ENCODE results near the gene CEP72. TPM values are rescaled to one million over a fixed set of nuclear protein-coding genes. Genes with fewer than 3 reads are reported as not detected.

The CEP72 gene
- polyA plus RNA-seq, 1 of the 3 experiments (the other 2 are of a cell fraction): 4.4 TPM

GRCh38 chr5:588406-588995 is 23.6 kb upstream of the CEP72 start:
- Histone ChIP-seq H3K9me2 (no peaks in the 10 kb centered on the region), H3K4me3 (ENCODE audit: low read depth in 2 of 2, low read length in 1 of 2) (no peak overlapping the region), H3K27ac (ENCODE audit: low read depth in 2 of 2, low read length in 1 of 2) (no peak overlapping the region), H4K20me1 (ENCODE audit: insufficient read depth) (no peaks in the 10 kb centered on the region), H3K4me2 (no peak overlapping the region), H2AFZ (ENCODE audit: low read depth) (no peak overlapping the region), H3K79me2 (ENCODE audit: insufficient read depth) (no peaks in the 10 kb centered on the region), H3K4me1 (ENCODE audit: control insufficient read depth in 1 of 2, insufficient read depth in 2 of 2, low read depth in 1 of 2, low read length in 1 of 2) (no peaks in the 10 kb centered on the region; a peak in 1 of 4 replicates), H3F3A (replicated peaks; ENCODE audit: insufficient read depth) (no peaks in the 10 kb centered on the region), H3K27me3 (ENCODE audit: insufficient read depth) (no peaks in the 10 kb centered on the region; the same call in 1 of the 2 replicates), H3K9ac (no peak overlapping the region), H3K36me3 (replicated peaks in 1 of 2; ENCODE audit: control insufficient read depth in 1 of 2, insufficient read depth in 2 of 2, low read length in 1 of 2) (no peaks in the 10 kb centered on the region), H3K9me3 (no peaks in the 10 kb centered on the region)
- ChIA-PET CTCF (interaction anchor here (1.1 kb wide), 1 partner anchor 178 kb away, joined by 3 read pairs; no protein-coding TSS in a partner anchor), POLR2A (no interaction called here)
- DNase-seq: no peak
- WGBS (ENCODE audit: low lambda C conversion rate): 13% methylated on average over 8 of the region's 11 CpGs
- TF ChIP-seq USF1 (IDR thresholded peaks at IDR 0.05; ENCODE audit: borderline replicate concordance, low read depth) (no peak), FOXJ3 (CRISPR knock-in tag; IDR thresholded peaks at IDR 0.05) (no peak), EZH2phosphoT487 (IDR thresholded peaks at IDR 0.05; ENCODE audit: borderline replicate concordance, low read depth) (no peak), ELF1 (IDR thresholded peaks at IDR 0.05) (no peak), EP300 (IDR thresholded peaks at IDR 0.05; ENCODE audit: borderline replicate concordance in 1 of 2, low read depth in 1 of 2, low read length in 1 of 2) (no peak)

GRCh38 chr5:589173-589572 is 23.0 kb upstream of the CEP72 start:
- POLR2A ChIA-PET: no interaction called here

More at GRCh38 chr5:589173-589572, 23.0 kb upstream of the CEP72 start:
- CTCF ChIA-PET: interaction anchor here (1.1 kb wide), 1 partner anchor 178 kb away, joined by 3 read pairs; no protein-coding TSS in a partner anchor
- Histone ChIP-seq H3K27ac (ENCODE audit: low read depth in 2 of 2, low read length in 1 of 2) (no peak overlapping the region), H3K27me3 (ENCODE audit: insufficient read depth) (peaks cover under 1% of the 10 kb centered on the region; the same call in 1 of the 2 replicates), H4K20me1 (ENCODE audit: insufficient read depth) (no peaks in the 10 kb centered on the region), H3K4me3 (ENCODE audit: low read depth in 2 of 2, low read length in 1 of 2) (no peak overlapping the region), H3K9me3 (no peaks in the 10 kb centered on the region), H3F3A (replicated peaks; ENCODE audit: insufficient read depth) (no peaks in the 10 kb centered on the region), H3K9me2 (no peaks in the 10 kb centered on the region), H2AFZ (ENCODE audit: low read depth) (no peak overlapping the region), H3K9ac (no peak overlapping the region), H3K79me2 (ENCODE audit: insufficient read depth) (no peaks in the 10 kb centered on the region), H3K4me1 (ENCODE audit: control insufficient read depth in 1 of 2, insufficient read depth in 2 of 2, low read depth in 1 of 2, low read length in 1 of 2) (peaks cover 0 to 5% of the 10 kb centered on the region in 2 experiments; a peak in 1 of 4 replicates), H3K36me3 (replicated peaks in 1 of 2; ENCODE audit: control insufficient read depth in 1 of 2, insufficient read depth in 2 of 2, low read length in 1 of 2) (no peaks in the 10 kb centered on the region), H3K4me2 (no peak overlapping the region)
- 33% methylated on average over 1 of the region's 1 CpG for WGBS (ENCODE audit: low lambda C conversion rate)
- no peak for DNase-seq
- TF ChIP-seq TEAD4 (IDR thresholded peaks at IDR 0.05; ENCODE audit: borderline replicate concordance, insufficient read depth) (no peak), ELF1 (IDR thresholded peaks at IDR 0.05) (no peak), NFIC (IDR thresholded peaks at IDR 0.05; ENCODE audit: borderline replicate concordance) (no peak), MEF2A (IDR thresholded peaks at IDR 0.05; ENCODE audit: borderline replicate concordance, low read depth) (no peak), JUND (IDR thresholded peaks at IDR 0.05) (no peak), RFX5 (IDR thresholded peaks at IDR 0.05; ENCODE audit: low read length) (no peak), GATA2 (CRISPR knock-in tag; IDR thresholded peaks at IDR 0.05) (no peak), EZH2phosphoT487 (IDR thresholded peaks at IDR 0.05; ENCODE audit: borderline replicate concordance, low read depth) (no peak), TCF12 (IDR thresholded peaks at IDR 0.05) (no peak), POLR2AphosphoS5 (IDR thresholded peaks at IDR 0.05; ENCODE audit: low read depth, low read length) (no peak), TAF1 (IDR thresholded peaks at IDR 0.05; ENCODE audit: borderline replicate concordance, low read depth, low read length) (no peak), USF1 (IDR thresholded peaks at IDR 0.05; ENCODE audit: borderline replicate concordance, low read depth) (no peak), NRF1 (IDR thresholded peaks at IDR 0.05; ENCODE audit: low read depth, low read length) (no peak), MAX (IDR thresholded peaks at IDR 0.05; ENCODE audit: low read depth) (no peak), FOXJ3 (CRISPR knock-in tag; IDR thresholded peaks at IDR 0.05) (no peak), SMC3 (IDR thresholded peaks at IDR 0.05; ENCODE audit: low read depth, low read length) (no peak), MXI1 (IDR thresholded peaks at IDR 0.05; ENCODE audit: low read depth, low read length) (no peak)

Data from SK-N-SH (cell line).